Measurements from ENCODE around the gene NISCH.

NISCH gene

GRCh38 chr3:52541050-52541449 is 85.6 kb downstream of the NISCH start:
- no peak for DNase-seq

All from suppressor macrophage (primary cell).